HG03520 (cell line): ENCODE measurements around the gene SSRP1.

ENCODE experiments used
- ATAC-seq: cut with Tn5 transposase; IDR thresholded peaks from one replicate; pipeline ENCODE4 v1.9.1; 2021; ENCODE audit warnings: mild to moderate bottlenecking, moderate library complexity; ENCODE audit not compliant: unreplicated experiment

SSRP1 gene

GRCh38 chr11:57359896-57360690 lies 24.4 kb upstream of the SSRP1 start:
- ATAC-seq = no peak

GRCh38 chr11:57359396-57359795 lies 23.7 kb upstream of the SSRP1 start:
- no peak for ATAC-seq

- ATAC-seq = no peak
Measured at GRCh38 chr11:57358991-57359390, 23.3 kb upstream of the SSRP1 start.

- no peak for ATAC-seq
Measured at GRCh38 chr11:57358543-57358961, 22.9 kb upstream of the SSRP1 start.

- ATAC-seq = no peak
Measured at GRCh38 chr11:57357856-57358255, 22.2 kb upstream of the SSRP1 start.

GRCh38 chr11:57357310-57357709 lies 21.6 kb upstream of the SSRP1 start:
- no peak for ATAC-seq

GRCh38 chr11:57356268-57356667 lies 20.6 kb upstream of the SSRP1 start:
- ATAC-seq = no peak

GRCh38 chr11:57354699-57355098 lies 19.0 kb upstream of the SSRP1 start:
- no peak for ATAC-seq

GRCh38 chr11:57353852-57354251 lies 18.2 kb upstream of the SSRP1 start:
- no peak for ATAC-seq

GRCh38 chr11:57353446-57353845 lies 17.8 kb upstream of the SSRP1 start:
- ATAC-seq = no peak

GRCh38 chr11:57353036-57353435 lies 17.3 kb upstream of the SSRP1 start:
- no peak for ATAC-seq

GRCh38 chr11:57349491-57350274 lies 14.0 kb upstream of the SSRP1 start:
- ATAC-seq = no peak

- no peak for ATAC-seq
Measured at GRCh38 chr11:57348636-57349313, 13.1 kb upstream of the SSRP1 start.

- ATAC-seq = no peak
Measured at GRCh38 chr11:57348052-57348451, 12.4 kb upstream of the SSRP1 start.

- ATAC-seq = no peak
Measured at GRCh38 chr11:57347336-57347735, 11.6 kb upstream of the SSRP1 start.

- peak; percentile 77 for ATAC-seq
Measured at GRCh38 chr11:57345555-57346211, 10.0 kb upstream of the SSRP1 start.

- ATAC-seq = no peak
Measured at GRCh38 chr11:57344826-57345225, 9.1 kb upstream of the SSRP1 start.

GRCh38 chr11:57343825-57344224 lies 8.1 kb upstream of the SSRP1 start:
- ATAC-seq = no peak

GRCh38 chr11:57342702-57343101 lies 7.0 kb upstream of the SSRP1 start:
- ATAC-seq = no peak

GRCh38 chr11:57341250-57341808 lies 5.6 kb upstream of the SSRP1 start:
- no peak for ATAC-seq
